Subcutaneous abdominal adipose tissue (tissue), 5 donors: ENCODE results near the gene KCNAB3.
A peak's percentile ranks its signal among the peaks of the same experiment; 100 is the strongest.

Experiments
- H3K27ac ChIP-seq: one replicate; pipeline ENCODE4 v1.7.0; 2013; ENCODE audit warnings: low read depth, mild to moderate bottlenecking, inconsistent platforms, low read length, moderate library complexity
- H3K27me3 ChIP-seq, 5 donors: one replicate each; pipeline ENCODE4 v1.7.0; 2013; ENCODE audit warnings: low read length in 5 of 5, inconsistent platforms in 1 of 5; ENCODE audit not compliant: control insufficient read depth in 5 of 5, insufficient read depth in 4 of 5
- H3K36me3 ChIP-seq, 5 donors: one replicate each; pipeline ENCODE4 v1.7.0; 2013; ENCODE audit warnings: low read length in 5 of 5; ENCODE audit not compliant: control insufficient read depth in 5 of 5, insufficient read depth in 5 of 5
- H3K4me1 ChIP-seq, 5 donors: one replicate each; pipeline ENCODE4 v1.7.0; 2013; ENCODE audit warnings: low read length in 5 of 5, mild to moderate bottlenecking in 3 of 5, moderate library complexity in 1 of 5; ENCODE audit not compliant: control insufficient read depth in 5 of 5, insufficient read depth in 5 of 5
- H3K4me3 ChIP-seq, 5 donors: one replicate each; pipeline ENCODE4 v1.7.0; 2013; ENCODE audit warnings: low read length in 5 of 5, low read depth in 1 of 5
- H3K9ac ChIP-seq, 5 donors: one replicate each; pipeline ENCODE4 v1.7.0; 2013; ENCODE audit warnings: low read length in 5 of 5, mild to moderate bottlenecking in 4 of 5, moderate library complexity in 3 of 5
- H3K9me3 ChIP-seq, 5 donors: one replicate each; pipeline ENCODE4 v1.7.0; 2013; ENCODE audit warnings: low read length in 5 of 5; ENCODE audit not compliant: control insufficient read depth in 5 of 5
- donor health status: healthy.
- donor health status: healthy.
- donor health status: healthy.
- donor health status: healthy.
- donor health status: healthy.

The KCNAB3 gene

GRCh38 chr17:7889166-7889955 is 40.3 kb downstream of the KCNAB3 start:
- Histone ChIP-seq H3K9ac (peak overlapping the region in 3 of 5 donors; percentile 0 to 59 (median 33)), H3K27ac (peak overlapping the region; percentile 81), H3K27me3 (peaks cover 0 to 8% (median 2%) of the 10 kb centered on the region in 5 donors), H3K4me3 (peak overlapping the region in 4 of 5 donors; percentile 61 to 79 (median 72)), H3K4me1 (peaks cover 14 to 50% (median 49%) of the 10 kb centered on the region in 5 donors), H3K36me3 (peaks cover 0 to 25% (median 17%) of the 10 kb centered on the region in 5 donors), H3K9me3 (no peaks in the 10 kb centered on the region)

- H3K4me1 ChIP-seq, result peaks cover 14 to 54% (median 50%) of the 10 kb centered on the region in 5 donors
These were observed 41.3 kb downstream of the KCNAB3 start, which contains the start of gene CHD3 for GRCh38 chr17:7888184-7888920. TSS of gene CHD3 (plus strand) at chr17:7888789. CDS start at chr17:7889001, 212 bp downstream.

DNA sequence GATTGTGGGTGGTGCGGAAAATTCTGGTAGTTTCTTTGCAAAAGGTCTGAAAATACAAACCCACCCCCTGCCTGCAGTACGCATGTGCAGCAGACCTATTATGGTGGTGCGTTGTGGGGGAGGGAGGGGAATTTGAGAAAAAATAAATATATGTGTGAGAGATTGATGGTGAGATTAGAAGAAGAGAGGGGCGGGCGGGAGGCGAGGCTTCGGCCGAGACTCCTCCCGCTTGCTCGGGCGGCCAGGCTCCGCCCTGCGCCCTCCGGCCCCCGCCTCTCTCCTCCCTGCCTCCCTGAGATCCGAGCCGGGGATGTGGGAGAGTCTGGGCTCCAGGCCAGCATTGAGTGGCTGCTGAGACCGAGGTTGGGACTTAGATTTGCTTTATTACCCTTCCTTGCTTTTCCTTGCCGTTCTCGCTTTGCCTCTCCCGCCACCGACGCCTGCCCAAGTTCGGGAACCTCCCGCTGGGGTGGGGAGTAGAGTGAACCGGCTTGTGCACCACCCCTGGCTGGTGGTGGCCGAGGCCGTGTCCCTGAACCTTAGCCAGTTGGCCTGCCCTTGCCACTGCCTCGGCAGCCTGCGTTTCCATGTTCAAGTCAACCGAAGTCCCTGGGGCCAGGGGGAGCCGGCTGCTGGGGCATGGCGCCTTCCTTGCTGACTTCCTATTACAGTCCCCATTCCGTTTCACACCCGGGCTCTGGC is 42.0 kb downstream of the KCNAB3 start:
- Histone ChIP-seq H3K9ac (peak overlapping the region in 4 of 5 donors; percentile 18 to 71 (median 66)), H3K9me3 (no peaks in the 10 kb centered on the region), H3K4me1 (peaks cover 14 to 54% (median 50%) of the 10 kb centered on the region in 5 donors), H3K36me3 (peaks cover 0 to 15% (median 7%) of the 10 kb centered on the region in 5 donors), H3K27me3 (peaks cover 0 to 8% (median 4%) of the 10 kb centered on the region in 5 donors), H3K4me3 (peak overlapping the region; percentile 60 to 79 (median 72)), H3K27ac (peak overlapping the region; percentile 81)

More at GRCh38 chr17:7888184-7888920, 41.3 kb downstream of the KCNAB3 start, which contains the start of gene CHD3:
- H3K4me3 ChIP-seq, result peak within 1 kb of the TSS; percentile 60 to 79 (median 72)
- peak within 1 kb of the TSS; percentile 43 to 71 (median 64) for H3K9ac ChIP-seq
- no peaks in the 10 kb centered on the region for H3K9me3 ChIP-seq
- H3K27ac ChIP-seq, result peak within 1 kb of the TSS; percentile 81
- H3K27me3 ChIP-seq, result peaks cover 0 to 8% (median 2%) of the 10 kb centered on the region in 5 donors
- H3K36me3 ChIP-seq, result peaks cover 0 to 15% (median 7%) of the 10 kb centered on the region in 5 donors

DNA sequence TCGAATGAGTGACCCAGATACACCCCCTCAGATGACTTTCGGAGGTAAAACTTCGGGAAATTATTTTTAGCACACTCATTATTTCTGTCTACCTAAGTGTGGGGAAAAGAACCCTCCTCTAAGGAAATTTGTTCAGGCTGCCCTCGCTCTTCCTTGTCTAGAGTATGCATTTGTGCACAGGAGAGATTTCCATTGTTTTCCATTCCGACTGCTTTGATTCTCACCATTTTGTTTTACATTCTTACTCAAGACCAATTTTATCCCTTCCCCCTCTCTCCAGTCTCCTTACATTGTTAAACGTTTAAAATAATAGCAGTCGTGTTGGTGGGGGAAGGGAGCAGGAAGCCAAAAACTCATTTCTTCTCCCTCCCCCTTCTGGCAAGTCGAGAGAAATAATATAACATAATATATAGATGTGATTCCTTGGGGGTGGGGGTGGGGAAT is 42.6 kb downstream of the KCNAB3 start:
- Histone ChIP-seq H3K27ac (peak overlapping the region; percentile 81), H3K9me3 (no peaks in the 10 kb centered on the region), H3K36me3 (peaks cover 0 to 16% (median 7%) of the 10 kb centered on the region in 5 donors), H3K27me3 (peaks cover 0 to 8% (median 6%) of the 10 kb centered on the region in 5 donors), H3K4me3 (peak overlapping the region in 4 of 5 donors; percentile 44 to 79 (median 74)), H3K9ac (peak overlapping the region in 2 of 5 donors; percentile 35 to 62), H3K4me1 (peaks cover 14 to 54% (median 50%) of the 10 kb centered on the region in 5 donors)

DNA sequence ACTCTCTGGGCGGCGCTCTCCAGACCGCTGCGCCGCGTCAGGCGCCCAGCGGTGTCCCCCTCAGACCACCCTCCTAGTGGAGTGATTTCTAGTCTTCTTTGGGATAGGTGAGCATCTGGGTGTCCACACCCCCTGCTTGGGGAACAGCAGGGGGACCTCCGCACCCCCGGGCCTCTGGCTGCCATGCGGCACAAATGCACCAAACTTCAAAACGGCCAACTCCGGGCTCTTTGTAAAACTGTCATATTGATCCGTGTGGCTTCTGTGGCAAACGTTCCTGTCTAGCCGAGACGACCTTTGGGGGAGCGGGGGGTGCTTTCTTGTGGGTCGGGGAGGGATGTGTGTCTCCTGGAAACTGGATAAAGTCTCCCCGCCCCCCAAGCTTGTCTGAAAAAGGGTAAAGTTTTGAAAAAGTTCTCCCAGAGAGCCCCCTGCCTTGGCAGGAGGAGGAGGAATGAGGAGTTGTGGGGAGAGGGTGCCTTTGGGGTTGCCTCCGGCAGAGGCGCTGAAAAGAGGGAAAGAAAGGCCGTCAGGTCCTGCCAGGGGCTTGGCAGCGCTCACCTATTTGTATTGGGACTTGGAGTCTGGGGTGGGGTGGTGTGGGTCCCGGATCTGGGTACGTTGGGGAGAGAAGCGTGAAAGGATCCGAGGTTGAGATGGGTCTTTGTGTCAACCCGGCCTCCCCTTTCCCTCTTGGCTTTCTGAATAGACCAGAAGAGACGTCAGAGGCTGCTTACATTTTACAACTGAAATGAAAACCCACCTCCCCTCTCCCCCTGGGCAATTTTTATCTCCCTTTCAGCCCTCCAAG is 43.2 kb downstream of the KCNAB3 start:
- H3K4me3 ChIP-seq, result peak overlapping the region; percentile 44 to 79 (median 70)
- H3K36me3 ChIP-seq, result peaks cover 0 to 19% (median 7%) of the 10 kb centered on the region in 5 donors
- H3K9ac ChIP-seq, result peak overlapping the region in 3 of 5 donors; percentile 62 to 66 (median 65)
- peaks cover 0 to 9% (median 6%) of the 10 kb centered on the region in 5 donors for H3K27me3 ChIP-seq
- H3K4me1 ChIP-seq, result peaks cover 14 to 56% (median 51%) of the 10 kb centered on the region in 5 donors
- peak overlapping the region; percentile 81 for H3K27ac ChIP-seq
- H3K9me3 ChIP-seq, result no peaks in the 10 kb centered on the region

DNA sequence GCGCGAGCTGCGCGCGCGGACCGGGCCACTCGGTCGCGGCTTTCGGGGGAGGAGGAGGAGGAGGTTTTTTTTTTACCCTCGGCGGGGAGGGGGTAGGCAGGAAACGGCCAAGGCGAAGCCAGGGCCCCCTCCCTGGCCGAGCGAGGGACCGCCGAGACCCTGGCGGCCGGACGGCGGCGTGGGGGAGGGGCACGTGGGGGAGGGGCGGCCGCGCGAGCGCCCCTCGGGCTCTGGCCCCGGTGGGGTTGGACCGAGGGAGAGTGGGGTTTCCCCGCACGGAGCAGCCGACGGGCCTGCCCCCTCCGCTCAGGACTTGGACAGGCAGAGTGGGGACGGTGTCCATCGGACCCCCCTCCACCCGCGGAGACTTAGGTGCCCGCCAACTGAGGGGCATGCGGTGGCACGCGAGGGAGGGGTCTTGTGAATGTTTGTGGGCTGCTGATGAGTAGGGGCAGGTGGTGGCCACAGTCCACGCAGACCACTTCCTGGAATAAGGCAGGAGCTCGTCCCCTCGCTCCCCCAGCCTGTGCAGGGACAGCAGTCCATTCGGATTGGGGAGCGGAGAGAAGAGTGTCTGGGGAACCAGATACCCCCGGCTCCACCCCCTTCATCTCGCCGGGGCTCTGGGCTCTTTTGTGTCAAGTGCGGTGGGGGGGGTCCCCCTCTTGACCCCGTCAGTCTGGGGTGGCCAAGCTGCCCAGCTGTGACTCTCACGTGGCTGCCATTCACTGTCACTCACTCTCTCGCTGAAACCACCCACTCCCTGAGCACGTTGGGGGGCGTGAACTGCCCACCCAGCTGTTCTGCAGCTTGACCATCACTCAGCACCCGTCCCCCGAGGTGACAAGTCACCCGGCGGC is 44.1 kb downstream of the KCNAB3 start:
- Histone ChIP-seq H3K9me3 (no peaks in the 10 kb centered on the region), H3K9ac (peak overlapping the region in 3 of 5 donors; percentile 62 to 66 (median 65)), H3K27ac (peak overlapping the region; percentile 81), H3K27me3 (peaks cover 0 to 13% (median 6%) of the 10 kb centered on the region in 5 donors), H3K36me3 (peaks cover 0 to 18% (median under 1%) of the 10 kb centered on the region in 5 donors), H3K4me1 (peaks cover 14 to 63% (median 51%) of the 10 kb centered on the region in 5 donors), H3K4me3 (peak overlapping the region; percentile 59 to 79 (median 70))

DNA sequence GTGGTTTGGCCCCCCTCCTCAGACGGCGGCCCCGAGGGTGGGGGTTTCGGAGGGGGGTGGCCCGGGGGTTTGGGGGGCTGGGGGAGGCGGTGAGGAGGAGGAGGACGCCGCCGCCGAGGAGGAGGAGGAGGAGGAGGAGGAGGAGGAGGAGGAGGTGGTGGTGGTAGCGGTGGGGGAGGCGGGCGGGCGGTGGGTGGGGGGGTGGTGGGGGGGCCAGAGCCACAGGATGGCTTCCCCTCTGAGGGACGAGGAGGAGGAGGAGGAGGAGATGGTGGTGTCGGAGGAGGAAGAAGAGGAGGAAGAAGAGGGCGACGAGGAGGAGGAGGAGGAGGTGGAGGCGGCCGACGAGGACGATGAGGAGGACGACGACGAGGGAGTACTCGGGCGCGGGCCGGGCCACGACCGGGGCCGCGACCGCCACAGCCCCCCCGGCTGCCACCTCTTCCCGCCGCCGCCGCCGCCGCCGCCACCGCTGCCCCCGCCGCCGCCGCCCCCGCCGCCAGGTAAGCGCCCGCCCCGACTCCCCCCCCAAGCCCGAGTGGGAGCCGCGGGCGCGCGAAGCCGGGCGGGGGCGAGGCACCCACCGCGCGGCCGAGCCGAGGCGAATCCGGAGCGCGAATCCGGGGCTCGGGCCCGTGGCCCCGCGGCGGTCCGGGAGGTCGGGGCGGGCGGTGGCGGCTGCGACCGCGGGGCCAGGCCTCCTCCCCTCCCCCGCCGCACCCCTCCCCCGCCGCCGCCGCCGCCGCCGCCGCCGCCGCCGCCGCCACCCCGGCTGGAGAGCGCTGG is 44.9 kb downstream of the KCNAB3 start:
- Histone ChIP-seq H3K27ac (no peak overlapping the region), H3K9ac (no peak overlapping the region), H3K4me1 (peaks cover 14 to 59% (median 47%) of the 10 kb centered on the region in 5 donors), H3K36me3 (peaks cover 0 to 18% (median 4%) of the 10 kb centered on the region in 5 donors), H3K9me3 (no peaks in the 10 kb centered on the region), H3K27me3 (peaks cover 0 to 13% (median 6%) of the 10 kb centered on the region in 5 donors), H3K4me3 (peak overlapping the region in 4 of 5 donors; percentile 56 to 79 (median 74))
